ENCODE data around the gene DNAJC11.

The DNAJC11 gene

GRCh38 chr1:6599141-6599975 is 102.3 kb downstream of the DNAJC11 start:
- DNase-seq: no peak

DNA sequence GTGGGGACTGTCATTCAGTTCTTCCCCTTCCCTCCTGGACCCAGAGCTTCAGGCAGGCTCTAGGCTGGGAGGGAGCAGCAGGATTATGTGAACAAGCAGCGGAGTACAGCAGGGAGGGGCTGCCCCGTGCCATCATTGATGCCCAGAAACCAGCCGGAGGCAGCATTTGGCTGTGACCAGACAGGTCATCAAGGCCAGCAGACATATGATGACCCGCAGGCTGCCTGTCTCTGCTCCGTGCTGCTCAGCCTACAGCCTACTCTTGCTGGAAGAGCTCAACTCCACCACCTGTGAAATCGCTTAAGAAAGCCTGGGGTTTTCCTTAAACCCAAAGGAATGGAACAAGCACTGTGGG is 103.9 kb downstream of the DNAJC11 start:
- no peak for DNase-seq

GRCh38 chr1:6596886-6597776 is 104.5 kb downstream of the DNAJC11 start:
- DNase-seq: no peak

DNA sequence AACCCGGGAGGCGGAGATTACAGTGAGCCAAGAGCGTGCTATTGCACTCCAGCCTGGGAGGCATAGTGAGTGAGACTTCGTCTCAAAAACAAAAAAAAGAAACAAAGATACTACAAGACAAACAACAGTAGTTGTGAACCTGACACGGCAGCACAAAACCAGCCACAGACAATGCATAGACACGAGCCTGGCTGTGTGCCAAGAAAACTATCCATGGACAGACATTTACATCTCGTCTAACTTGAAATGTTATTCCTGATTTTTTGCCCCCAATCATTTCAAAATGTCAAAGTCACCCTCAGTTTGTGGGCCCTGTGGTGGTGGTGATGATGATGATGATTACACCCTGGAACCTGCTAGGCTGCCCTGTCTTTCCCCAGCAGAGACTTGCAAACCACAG is 105.3 kb downstream of the DNAJC11 start:
- no peak for DNase-seq

- no peak for DNase-seq
Observed at GRCh38 chr1:6594977-6595740, 106.5 kb downstream of the DNAJC11 start.

- no peak for DNase-seq
Observed at GRCh38 chr1:6593810-6594209, 107.8 kb downstream of the DNAJC11 start.

GRCh38 chr1:6592865-6593593 is 108.6 kb downstream of the DNAJC11 start:
- no peak for DNase-seq

DNA sequence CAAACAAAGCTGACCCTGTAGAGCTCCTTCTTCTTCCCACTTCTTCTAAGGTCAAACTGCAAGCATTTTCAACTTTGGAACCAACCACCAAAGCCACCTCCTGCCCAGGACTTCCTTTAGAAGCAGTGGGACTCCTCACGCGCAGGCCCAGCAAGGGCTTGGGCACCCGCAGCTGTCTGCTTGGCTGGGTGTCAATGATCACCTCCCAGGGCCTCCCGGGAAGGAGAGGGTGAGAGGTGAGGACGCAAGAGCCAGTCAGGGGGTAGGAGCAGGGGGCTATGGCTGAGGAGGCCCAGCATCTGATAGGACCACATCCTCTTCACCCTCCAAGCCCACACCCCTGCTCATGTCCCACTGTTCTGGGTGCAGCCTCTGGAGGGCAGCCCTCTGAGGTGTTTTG is 109.2 kb downstream of the DNAJC11 start:
- DNase-seq: no peak

GRCh38 chr1:6591644-6592043 is 110.0 kb downstream of the DNAJC11 start:
- no peak for DNase-seq

- DNase-seq: no peak
Observed at GRCh38 chr1:6591222-6591621, 110.4 kb downstream of the DNAJC11 start.

DNA sequence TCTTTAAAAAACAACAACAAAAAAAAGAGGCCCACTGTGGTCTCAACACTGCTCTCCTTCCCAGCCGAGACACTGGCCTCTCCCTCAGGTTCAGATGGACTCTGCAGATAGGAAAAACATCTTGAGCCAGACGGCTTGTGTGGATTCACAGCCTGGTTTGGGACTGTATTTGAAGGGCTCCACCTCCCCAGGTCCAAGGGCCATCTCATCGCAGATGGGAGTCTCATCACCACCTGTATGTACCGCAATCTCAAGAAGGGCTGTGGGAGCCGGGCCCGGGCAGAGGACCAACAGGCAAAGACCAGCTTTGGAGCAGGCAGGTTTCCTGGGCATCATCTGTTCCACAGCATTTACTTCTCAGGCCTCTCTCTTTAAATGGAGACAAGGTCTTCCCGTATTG is 111.6 kb downstream of the DNAJC11 start:
- DNase-seq: no peak

GRCh38 chr1:6588893-6589520 is 112.6 kb downstream of the DNAJC11 start:
- no peak for DNase-seq

GRCh38 chr1:6588128-6588892 is 113.3 kb downstream of the DNAJC11 start:
- DNase-seq: no peak

DNA sequence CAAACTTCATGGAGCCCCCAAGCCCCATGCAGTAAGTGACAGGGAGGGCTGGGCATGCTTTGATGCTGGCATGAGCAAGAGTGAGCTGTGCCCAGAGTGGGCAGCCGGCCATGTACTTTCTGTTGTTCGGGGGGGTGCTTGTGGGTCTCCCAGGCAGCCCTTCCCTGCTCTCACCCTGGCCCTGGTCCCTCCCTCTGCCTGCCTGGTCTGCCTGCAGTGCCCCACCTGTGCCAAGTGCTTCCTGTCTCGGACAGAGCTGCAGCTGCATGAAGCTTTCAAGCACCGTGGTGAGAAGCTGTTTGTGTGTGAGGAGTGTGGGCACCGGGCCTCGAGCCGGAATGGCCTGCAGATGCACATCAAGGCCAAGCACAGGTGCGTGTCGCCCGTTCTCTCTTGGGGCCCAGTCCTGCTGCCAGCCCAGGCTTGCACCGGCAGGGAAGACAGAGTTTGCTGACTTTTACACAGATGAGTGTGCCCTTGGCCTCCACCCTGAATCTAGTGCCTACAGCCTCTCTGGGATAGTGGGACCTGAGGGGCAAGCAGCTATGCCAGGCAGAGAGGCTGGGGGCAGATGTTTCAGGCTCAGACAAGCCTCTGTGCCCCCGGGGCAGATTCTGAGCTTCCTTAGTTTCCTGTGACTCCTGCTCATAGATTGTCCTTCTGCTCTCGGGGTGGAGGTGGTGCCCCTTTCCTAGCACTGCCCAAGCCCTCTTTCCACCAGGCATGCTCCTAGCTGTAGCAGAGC is 114.2 kb downstream of the DNAJC11 start:
- DNase-seq: peak; percentile 62

GRCh38 chr1:6586404-6586816 is 115.2 kb downstream of the DNAJC11 start:
- DNase-seq: no peak

DNA sequence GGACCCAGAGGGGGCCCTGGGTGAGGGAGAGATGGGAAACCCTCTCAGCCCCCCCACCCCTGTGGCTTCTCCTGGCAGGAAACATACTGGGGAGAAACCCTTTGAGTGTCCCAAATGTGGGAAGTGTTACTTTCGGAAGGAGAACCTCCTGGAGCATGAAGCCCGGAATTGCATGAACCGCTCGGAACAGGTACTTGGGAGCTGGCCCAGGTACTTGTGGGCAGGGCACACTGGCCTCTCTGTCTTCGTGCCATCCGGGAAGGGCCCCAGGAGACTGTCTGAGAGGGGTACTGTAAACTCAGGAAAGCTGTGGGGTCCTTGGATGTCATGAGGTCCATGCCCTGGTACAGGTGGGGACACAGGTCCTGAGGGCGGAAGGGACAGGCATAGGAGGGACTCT is 115.8 kb downstream of the DNAJC11 start:
- DNase-seq: no peak

- no peak for DNase-seq
Observed at GRCh38 chr1:6585081-6585722, 116.4 kb downstream of the DNAJC11 start.
